Lower leg skin (tissue), 4 donors: ENCODE results near the gene STRA8. TPM values are rescaled to one million over a fixed set of nuclear protein-coding genes. Genes with fewer than 3 reads are reported as not detected.

Experiments
- DNase-seq, 2 donors: peaks; one replicate each; pipeline ENCODE4 v3.0.0-alpha.2; 2019; ENCODE audit warnings: low spot score in 2 of 2
- H3K4me3 ChIP-seq: fragments of 200-600 bp; sonication (generic); 2 replicates; pipeline ENCODE4 v1.5.1; 2017; ENCODE audit warnings: mild to moderate bottlenecking, low read depth; ENCODE audit not compliant: poor library complexity, severe bottlenecking
- CTCF ChIP-seq, 3 donors: fragments of 450-650 bp; IDR thresholded peaks; one replicate each; pipeline ENCODE4 v1.5.1; 2016; ENCODE audit warnings: antibody characterized with exemption in 3 of 3, mild to moderate bottlenecking in 3 of 3, moderate library complexity in 2 of 3
- POLR2A ChIP-seq, 2 donors: fragments of 450-650 bp; IDR thresholded peaks; one replicate each; pipeline ENCODE4 v1.6.1; 2016 to 2017; ENCODE audit warnings: antibody characterized with exemption in 2 of 2, mild to moderate bottlenecking in 1 of 2, moderate library complexity in 1 of 2
- WGBS, 2 donors: methylation state at CpG; one replicate each; pipeline ENCODE4 v1.1.5; 2018; 5-methylcytosine and 5-hydroxymethylcytosine counted together
- intact Hi-C: fragments of 100-400 bp; cut with DNase I; formaldehyde crosslinking; loops from one replicate; pipeline ENCODE4 v1.15.0; 2023; ENCODE audit warnings: low total_unique reads
- microRNA-seq, 2 donors: library from miRNA; unstranded; fragments of <30 nt; microRNA quantifications; one replicate each; pipeline ENCODE4, GENCODE V29; 2016; ENCODE audit warnings: borderline replicate concordance in 2 of 2, borderline number of aligned reads in 1 of 2
- total RNA-seq, 4 donors: library from RNA; depleted of rRNA; stranded (reverse); fragments of >200 nt; gene quantifications; one replicate each; pipeline ENCODE4 v1.1.0, GENCODE V29; 2016

STRA8 gene
- total RNA-seq, 4 donors from 2014 or later, result 0.36 to 5.5 TPM; not detected in 2

GRCh38 chr7:135300913-135301765, 67.5 kb downstream of the STRA8 start:
- intact Hi-C loops, result no loop called here
- 71 to 78% methylated on average over 3 of the region's 3 CpGs for WGBS, 2 donors
- peak in 1 of 2 donors; percentile 23 for DNase-seq
- TF ChIP-seq CTCF (IDR thresholded peaks at IDR 0.05) (no peak), POLR2A (IDR thresholded peaks at IDR 0.05) (no peak)
- H3K4me3 ChIP-seq, result no peak overlapping the region

Small RNAs within 50 kb of the gene (microRNA-seq; reads per million reads assigned to microRNA genes)
- gene MIR6509, result 0.57 to 2.7 reads per million in 2 donors

Other genes with a start within 250 kb of the STRA8 start
- 1 to 10 TPM in 2 of 4 donors, under 1 TPM in 2; 0.69 to 2.8 (median 0.92) TPM for gene AGBL3, start 247.3 kb upstream of the STRA8 start, total RNA-seq
- 1 to 10 TPM; 4.3 to 8.6 (median 7.9) TPM for gene TMEM140, start 85.8 kb upstream of the STRA8 start, total RNA-seq
- gene CYREN, start 63.1 kb upstream of the STRA8 start, total RNA-seq, result 10 to 100 TPM; 26.1 to 42.2 (median 30.5) TPM
- 10 to 100 TPM; 16.7 to 25.0 (median 20.8) TPM for gene WDR91, start 22.3 kb upstream of the STRA8 start, total RNA-seq